ENCODE measurements around the gene CDK14. TPM values are rescaled to one million over a fixed set of nuclear protein-coding genes. Genes with fewer than 3 reads are reported as not detected.

The CDK14 gene
- polyA plus RNA-seq, 10 donors: 19.1 to 25.8 (median 21.8) TPM

DNA sequence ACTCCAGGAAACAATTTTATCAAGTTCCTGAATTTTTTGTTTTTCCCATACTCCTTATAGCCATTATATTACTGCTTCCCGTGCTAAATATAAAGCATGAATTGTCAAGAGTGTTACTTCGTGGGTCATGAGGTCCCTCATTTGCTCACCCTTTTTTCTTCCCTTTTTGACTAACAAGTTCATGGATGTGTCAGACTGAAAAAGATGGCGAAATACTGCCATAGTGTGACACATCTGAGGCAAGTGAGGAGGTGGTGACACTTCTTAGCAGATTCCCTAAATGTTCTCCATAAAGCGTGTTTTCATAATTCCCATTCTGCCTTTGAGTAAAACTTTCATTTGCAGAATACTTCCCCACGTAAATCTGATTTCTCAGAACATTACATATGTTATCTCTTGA is 398.5 kb downstream of the CDK14 start:
- no peak for DNase-seq

DNA sequence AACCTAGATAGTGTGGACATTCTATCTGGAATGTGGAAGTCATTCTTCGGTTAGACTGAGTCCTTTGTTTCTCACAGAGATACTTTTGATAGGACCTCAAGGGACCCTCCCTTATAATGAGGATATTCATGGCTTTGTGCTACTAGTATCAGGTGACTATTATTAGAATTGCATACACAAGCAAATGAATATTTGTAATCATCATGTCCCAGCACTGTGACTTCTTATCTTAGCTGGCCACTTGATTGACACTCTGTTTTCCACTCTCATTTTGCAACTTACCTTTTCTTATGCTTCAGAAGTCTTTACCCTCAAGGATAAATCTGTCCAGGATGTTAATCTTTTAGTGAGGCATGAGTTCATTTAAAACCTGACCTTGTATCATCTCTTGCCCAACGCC is 399.9 kb downstream of the CDK14 start:
- no peak for DNase-seq

DNA sequence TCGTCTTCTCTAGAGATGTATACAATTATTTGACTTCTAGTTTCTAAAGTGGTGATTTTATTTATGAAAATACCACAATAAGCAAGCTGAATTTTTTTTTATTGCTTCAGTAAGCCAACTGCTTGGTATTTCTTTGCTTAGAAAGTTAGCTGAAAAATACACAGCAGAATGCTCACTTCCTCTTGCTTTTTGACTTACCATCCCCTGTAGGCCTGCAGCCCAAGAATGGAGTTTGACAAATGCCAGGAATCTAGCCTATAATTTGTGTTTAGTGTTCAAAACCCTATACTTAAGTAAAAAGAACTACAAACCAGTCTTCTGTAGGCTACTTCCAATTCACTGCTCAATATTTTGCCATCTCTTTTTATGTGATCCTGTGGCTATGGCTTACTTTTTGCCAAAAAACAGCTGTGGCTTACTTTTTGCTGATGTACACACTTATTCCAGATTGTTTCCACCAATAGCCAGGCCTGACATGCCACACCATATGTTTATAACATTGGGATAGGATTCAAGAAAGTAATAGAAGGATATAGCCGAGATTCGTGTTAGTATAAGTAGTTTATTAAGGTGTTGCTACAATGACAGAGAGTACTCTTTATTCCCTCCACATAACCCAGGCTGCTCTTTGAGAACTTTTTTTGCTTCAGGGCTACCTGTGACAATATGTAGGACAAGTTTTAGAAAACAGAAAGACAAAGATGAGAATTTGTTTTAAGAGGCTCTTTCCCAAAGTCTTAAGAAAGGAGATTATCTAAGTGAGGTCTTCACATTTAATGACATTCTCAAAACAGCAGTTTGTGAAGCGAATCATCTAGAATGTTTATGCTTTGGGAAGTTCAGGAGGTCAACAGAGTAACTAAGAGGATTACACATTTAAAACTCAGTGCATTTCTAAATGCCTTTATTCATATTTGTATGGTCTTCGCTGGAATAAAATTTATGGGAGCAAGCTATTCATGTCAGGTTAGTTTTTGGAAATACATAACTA is 404.2 kb downstream of the CDK14 start:
- DNase-seq: peak; percentile 16 to 47 (median 30)

DNA sequence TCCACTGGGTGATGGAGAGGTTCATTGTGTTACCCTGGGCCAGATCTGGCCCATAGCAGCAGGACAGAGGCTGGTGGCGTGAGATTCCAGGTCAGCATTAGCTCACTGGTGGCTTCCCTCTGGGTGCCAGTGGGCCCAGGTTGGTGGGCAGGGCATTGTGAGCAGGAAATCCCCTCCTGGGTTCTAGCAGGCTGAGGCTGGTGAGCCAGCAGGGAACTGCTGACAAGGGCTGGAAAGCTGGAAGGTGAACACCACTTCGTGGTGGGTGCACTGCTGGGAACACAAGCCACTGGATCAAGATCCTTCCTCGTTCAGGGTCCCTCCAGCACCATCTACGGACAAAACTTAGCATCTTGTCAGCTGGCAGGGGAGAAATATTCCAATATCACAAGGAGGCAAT is 408.9 kb downstream of the CDK14 start:
- DNase-seq: no peak

DNA sequence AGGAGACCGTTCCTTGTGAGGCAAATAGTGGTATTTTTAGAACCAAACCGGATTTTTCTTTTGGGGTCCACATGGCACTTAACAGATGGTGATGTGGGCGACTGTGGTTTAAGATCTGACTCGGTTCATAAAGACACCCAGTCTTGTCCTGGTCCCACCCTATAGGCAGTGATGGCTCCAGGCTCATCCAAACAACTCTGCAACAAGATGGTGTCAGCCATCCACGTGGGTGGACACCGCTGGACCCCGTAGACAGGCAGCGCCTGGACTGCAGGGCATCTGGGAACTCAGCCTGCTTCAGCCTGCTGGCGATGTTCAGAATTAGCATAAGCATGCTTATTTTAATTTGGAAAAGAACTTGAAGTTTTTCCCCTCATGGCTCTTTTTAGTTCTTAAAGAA is 409.7 kb downstream of the CDK14 start:
- DNase-seq: no peak

DNA sequence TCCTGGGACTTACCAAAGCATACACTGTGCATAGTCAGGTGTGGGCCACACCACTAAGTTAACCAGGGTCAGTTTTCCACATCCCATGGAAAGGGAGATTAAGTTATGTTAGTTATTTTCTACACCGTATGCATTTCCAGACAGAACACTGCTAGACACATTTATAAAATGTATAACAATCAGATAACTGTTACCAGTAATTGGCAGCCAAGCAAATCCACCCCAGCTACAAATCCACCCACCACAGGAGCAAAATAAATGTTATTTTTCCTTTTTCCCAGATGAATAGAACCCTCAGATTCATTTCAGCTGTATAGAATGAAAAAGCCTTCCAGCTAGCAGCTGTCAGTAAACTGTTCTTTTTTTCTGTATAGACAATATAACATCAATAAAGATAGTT is 411.2 kb downstream of the CDK14 start:
- DNase-seq: peak in 1 of 3 donors; percentile 23

DNA sequence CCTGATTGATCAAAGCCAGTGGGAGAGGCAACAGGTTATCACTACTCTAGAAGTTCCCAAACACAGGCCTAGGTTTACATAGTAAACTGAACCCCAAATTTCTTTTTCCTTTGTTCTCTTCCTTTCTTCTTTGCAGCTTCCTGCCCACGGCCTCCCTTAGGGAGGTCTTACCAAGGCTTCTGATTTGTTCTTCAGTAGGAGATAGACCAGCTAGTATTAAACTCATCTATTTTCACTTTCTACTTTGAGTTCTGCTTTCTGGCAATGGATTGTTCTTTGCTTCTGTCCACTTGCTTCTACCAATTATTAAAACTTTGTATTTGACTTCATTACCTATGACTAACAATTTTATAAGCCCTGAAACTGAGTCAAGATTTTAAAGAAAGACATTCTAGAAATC is 417.0 kb downstream of the CDK14 start:
- no peak for DNase-seq

DNA sequence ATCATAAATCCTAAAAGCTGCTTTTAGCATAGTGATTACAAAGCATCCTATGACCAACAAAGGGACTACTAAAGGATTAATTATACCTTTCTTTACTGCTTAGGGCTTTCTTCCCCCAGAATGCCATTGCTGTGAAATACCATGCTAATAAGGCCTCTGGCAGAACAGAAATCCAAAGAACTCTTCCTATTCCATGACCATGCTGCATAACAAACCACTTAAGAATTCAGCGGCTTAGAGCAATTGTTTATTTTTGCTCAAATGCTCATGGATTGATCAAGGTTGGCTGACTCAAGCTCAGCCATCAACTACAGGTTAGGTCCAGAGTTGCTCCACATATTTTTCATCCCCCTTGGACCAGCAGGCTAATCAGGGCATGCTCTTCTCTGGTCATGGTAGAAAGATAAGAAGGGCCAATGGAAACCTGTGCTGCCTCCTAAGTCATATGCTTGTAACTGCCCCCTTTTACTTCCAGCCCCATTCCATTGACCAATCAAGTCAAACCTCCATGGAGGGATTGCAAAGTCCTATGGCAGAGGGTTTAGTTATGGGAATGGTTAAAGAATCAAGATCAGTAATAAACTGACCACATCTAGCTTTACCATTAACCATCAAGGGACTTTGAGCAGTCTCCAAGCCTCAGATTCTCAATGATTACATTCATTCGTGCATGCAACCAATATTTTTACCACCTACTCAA is 423.7 kb downstream of the CDK14 start:
- no peak for DNase-seq

DNA sequence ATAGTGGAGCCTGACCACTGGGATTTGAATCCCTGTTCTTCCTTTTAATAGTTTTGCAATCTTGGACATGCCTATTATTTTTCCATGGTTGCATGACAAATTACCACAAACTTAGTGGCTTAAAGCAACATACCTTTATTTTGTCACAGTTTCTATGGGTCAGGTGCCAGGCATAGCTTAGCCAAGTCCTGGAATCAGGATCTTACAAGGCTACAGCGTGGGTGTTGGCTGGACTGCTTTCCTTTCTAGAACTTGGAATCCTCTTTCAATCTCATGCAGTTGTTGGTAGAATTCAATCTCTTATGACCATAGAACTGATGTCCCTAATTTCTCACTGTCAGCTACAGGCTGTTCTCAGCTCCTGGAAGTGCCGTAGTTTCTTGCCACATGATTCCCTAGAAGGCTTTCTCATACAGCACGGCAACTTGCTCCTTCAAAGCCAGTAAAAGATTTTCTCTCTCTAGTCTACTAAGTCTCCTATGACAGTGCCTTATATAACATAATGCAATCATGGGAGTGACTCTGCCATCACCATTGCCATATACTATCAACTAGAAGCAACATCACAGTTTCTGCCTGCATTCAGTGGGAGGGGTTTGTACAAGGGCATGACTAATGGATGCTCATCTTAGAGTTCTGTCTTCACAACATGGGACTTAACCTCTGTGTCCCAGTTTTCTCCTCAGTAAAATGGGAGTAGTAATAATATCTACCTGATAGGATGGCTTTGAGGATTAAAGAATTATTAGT is 424.7 kb downstream of the CDK14 start:
- no peak for DNase-seq

DNA sequence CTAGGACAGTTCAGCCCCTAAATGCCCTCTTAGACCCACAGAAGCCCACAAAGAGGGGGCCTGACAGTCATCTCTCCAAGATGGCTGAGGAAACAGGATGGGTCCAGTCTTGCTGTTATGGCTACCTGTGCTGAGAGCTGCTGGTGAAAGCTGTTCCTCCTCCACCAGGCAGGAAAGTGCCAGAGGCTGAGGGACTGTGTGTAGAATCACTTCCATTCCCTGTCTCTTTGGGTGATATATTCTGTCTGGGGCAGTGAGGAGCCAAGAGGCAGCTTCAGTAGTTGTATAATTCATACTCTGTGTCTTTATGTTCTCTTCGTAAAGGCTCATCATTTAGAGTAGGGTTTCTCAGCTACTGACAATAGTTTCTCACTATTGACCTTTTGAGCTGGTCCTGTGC is 425.8 kb downstream of the CDK14 start:
- DNase-seq: no peak

DNA sequence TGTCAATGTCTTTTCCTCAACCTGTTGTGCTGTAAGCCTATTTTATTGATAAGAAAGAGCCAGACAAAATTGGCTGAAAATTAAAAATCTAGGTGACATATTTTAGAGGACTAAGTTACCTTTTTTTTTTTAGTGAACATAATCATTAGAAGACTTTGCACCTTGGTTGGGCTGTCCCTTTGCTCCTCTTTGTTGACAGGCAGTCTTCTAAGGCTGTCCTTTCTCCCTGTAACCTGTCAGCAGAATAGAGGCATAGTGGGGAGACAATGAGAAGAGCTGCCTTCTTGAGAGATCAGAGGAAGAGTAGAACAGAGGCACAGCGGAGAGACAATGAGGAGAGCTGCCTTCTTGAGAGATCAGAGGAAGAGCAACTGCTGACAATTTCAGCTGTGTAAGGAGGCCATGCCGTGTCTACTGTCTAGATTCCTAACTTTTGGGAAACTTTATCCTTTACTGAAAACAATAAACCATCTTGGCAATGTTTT is 429.8 kb downstream of the CDK14 start:
- no peak for DNase-seq

DNA sequence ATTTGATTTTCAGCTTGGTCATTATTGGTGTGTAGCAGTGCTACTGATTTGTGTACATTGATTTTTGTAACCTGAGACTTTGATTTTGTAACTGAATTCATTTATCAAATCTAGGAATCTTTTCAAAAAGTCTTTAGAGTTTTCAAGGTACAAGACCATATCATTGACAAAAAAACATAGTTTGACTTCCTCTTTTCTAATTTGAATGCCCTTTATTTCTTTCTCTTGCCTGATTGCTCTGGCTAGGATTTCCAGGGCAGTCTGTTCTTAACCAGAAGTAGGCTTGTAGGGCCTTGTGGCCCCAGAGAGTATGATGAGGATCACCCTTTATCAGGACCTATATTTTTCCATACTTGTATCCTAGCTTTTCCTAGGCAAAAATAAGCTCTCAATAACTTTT is 433.6 kb downstream of the CDK14 start:
- DNase-seq: no peak

DNA sequence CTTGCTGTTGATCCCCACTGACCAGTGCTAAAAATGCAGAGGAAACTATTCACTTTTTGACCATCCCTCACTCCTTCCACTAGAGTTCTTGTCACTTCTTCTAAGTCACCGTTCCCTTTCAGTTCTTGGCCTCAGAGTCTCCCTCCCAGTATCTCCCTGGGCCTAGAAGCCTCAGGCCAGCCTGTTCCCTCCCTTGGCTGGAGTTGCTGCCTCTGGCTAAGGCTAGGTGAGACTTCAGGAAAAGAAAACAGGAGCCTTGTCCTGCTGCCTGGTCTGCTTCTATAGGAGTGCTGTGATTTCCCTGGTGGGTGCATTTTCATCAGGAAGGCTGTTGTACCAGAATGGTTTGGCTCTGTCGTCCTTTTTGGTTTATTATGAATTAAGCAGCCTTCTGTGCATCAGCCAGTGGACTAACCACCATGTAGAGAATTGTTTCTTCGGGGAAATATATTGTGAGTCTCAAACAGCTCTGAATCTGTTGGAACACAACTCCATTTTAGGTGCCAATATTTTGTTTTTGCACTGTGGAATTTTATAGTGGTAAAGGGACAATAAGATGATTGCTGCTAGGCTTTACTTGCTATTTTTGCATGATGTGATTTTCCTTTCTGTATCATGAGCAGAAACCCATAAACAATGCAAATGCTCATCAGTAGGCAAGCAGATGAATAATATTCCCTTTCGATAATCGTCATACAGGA is 434.7 kb downstream of the CDK14 start:
- peak in 1 of 3 donors; percentile 51 for DNase-seq

DNA sequence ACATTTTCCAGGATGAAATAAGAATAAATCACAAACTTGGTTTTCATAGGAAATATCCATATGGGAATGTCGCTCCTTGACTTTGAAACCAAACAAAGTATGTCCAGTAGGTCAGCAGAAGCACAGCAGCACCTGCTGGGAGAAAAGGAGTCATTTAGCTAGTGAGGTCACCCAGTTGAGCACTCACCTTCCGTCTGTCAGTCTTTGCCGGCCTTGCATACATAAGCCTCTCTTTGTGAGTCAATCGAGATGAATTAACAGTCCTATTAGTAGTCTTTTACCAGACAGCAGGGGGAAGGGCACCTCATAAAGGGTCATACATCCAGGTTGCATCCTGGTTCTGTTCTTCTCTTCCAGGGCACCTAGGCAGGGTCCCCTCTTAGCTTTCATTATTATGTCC is 435.6 kb downstream of the CDK14 start:
- DNase-seq: no peak

DNA sequence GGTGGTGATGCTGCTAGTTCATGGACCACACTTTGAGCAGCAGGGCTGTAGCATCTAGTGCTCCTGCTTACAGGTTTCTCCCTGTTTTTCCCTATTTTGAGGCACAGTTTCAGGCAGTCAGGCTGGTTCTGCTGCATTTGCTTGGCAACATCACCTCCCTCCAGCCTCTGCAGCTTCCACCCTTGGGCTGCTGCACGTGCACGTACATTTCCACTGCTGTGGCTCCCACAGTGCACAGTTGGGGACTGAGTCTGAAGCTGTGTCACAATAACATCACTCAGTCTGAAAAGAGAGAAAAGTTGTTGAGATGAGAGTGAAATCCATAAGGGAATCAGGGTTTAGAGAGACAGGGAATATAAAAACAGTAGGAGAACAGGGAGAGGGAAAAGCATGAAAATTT is 437.5 kb downstream of the CDK14 start:
- DNase-seq: no peak

DNA sequence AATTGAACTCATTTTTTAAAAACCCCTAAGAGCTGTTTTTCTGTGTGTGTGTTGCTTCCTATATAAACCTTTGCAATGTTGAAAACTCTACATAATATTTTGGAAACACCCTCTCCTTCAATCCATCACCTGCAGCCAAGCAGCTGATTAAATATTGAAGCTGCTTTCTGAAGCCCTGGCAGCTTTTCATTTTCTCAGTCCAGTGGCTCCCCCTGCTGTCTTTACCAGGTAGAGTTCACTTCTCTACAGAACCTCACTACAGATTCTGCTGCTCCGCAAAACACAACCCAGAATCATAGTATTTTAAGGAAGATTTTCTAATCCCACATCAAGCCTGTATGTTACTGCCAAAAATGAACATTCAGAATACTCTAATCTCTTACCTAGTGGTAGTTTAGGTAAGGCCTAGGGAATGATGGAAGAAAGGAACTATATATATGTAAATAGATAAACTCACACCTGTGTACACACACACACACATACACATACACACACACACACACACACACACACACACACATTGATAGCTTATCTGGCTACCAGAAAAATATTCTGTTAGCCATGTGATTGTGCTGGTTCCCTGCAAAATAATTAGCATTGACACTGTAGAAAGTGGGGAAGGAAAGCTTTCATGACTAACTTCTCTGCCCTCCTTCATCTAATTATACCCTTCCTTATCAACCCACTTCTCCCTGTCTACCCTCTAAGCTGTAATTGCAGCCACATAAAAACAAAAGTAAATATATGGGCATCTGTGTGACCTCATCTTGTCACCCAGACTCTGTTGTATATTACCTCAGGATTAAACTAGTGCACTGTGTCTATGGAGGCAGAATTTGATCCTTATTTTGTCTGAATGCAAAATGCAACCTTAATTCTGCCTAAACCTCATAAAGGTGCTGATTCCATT is 438.6 kb downstream of the CDK14 start:
- peak; percentile 49 to 81 (median 70) for DNase-seq

DNA sequence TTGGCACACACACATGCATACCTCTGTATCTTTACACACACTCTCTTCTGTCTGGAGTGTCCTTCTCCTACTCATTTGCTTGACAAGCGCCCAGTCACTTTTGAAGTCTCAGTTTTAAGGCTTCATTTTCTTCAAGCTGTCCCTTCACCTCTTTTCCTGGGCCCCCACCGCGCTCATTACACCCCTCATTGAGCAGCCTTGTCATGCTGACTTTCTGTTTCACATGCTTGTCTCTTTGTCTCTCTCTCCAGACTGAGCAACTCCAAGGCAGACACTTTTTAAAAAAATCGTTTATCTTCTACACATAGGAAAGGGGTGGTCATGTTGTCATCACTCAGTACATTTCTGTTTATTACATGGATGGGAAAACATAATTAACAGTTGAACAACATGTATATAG is 442.9 kb downstream of the CDK14 start:
- DNase-seq: no peak

DNA sequence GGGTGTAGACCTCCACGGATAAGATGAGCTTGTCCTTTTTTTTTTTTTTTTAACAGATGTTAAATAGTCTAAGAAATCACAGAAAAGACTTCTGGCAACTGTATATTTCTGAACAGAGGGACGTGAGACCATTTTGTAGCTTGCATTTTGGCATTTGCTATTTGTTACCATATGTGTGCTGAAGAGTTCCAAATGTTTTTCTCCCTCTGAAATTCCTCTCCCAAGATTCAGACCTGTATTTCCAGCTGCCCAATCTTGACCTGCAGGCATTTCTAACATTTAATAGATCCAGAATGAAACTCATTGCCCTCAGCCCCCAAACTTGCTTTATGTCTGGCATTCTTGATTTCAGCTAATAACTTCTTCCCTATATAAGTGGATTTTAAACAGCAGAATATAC is 445.0 kb downstream of the CDK14 start:
- DNase-seq: peak in 1 of 3 donors; percentile 63

DNA sequence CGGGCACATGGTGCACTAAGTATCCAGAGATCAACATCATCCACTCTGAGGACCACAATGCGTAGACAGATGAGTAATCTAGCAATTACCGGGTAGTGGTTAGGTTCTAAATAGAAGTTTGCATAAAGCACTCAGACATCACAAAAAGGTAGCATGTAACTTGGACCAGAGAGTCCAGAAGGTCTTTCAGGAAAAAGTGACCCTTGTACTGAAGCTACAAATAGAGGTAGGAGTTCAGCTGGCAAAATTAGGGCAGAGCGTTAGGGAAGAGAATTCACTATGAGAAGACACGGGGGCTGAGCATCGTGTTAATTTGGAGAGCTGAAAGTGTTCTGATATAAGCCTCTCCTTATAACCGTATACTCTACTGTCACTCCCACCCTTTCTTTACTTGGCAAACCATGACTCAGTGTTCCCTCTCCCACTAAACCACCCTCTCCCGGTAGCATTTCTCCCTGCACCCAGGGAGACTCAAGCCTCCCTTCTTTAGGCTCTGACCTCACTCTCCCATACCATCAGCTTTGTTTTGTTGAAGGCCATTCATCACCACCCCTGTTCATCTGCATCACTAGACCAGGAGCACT is 445.9 kb downstream of the CDK14 start:
- no peak for DNase-seq

DNA sequence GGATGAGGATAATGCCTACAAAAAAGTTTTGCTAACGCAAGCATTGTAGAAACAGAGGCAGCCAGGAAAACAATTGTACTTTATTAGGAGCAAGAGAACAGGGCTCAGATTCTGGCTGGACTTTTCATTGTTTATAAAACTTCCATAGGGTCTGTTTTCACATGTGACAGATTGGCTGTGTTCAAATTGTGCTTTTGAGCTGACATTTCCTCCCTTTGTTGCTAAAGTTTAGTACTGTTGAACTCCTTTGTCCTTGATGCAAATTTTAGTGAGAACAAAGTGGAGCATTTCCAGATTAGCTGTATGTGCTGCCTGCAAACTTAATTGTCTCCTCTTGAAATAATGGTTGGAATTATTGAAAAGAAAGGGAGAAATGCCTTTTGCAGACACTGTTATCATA is 447.1 kb downstream of the CDK14 start:
- DNase-seq: peak in 1 of 3 donors; percentile 36
